ENCODE data around the gene NF1.

- TF ChIP-seq EP300 (IDR thresholded peaks at IDR 0.05; ENCODE audit: low read depth), result no peak
- TF ChIP-seq, protein P1, sequence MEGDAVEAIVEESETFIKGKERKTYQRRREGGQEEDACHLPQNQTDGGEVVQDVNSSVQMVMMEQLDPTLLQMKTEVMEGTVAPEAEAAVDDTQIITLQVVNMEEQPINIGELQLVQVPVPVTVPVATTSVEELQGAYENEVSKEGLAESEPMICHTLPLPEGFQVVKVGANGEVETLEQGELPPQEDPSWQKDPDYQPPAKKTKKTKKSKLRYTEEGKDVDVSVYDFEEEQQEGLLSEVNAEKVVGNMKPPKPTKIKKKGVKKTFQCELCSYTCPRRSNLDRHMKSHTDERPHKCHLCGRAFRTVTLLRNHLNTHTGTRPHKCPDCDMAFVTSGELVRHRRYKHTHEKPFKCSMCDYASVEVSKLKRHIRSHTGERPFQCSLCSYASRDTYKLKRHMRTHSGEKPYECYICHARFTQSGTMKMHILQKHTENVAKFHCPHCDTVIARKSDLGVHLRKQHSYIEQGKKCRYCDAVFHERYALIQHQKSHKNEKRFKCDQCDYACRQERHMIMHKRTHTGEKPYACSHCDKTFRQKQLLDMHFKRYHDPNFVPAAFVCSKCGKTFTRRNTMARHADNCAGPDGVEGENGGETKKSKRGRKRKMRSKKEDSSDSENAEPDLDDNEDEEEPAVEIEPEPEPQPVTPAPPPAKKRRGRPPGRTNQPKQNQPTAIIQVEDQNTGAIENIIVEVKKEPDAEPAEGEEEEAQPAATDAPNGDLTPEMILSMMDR (IDR thresholded peaks at IDR 0.05), result no peak
- TF ChIP-seq POLR2A (IDR thresholded peaks at IDR 0.05), result no peak
These were observed 311.2 kb downstream of the NF1 start for GRCh38 chr17:31405890-31406371.
